SU-DHL-6 (cell line): ENCODE measurements around the gene ABHD5.

Source experiments
- CTCF ChIP-seq: fragments of 200-600 bp; sonication (generic); IDR thresholded peaks from one replicate; pipeline ENCODE4 v1.5.1; 2017; ENCODE audit warnings: antibody characterized with exemption, mild to moderate bottlenecking, low read length, moderate library complexity; ENCODE audit not compliant: insufficient read depth, poor library complexity, severe bottlenecking
- EZH2phosphoT487 ChIP-seq: fragments of 200-600 bp; sonication (generic), shearing (Covaris generic); conservative IDR thresholded peaks from 2 replicates; pipeline ENCODE4 v1.6.1; 2018; ENCODE audit warnings: mild to moderate bottlenecking, antibody characterized with exemption, low read length, moderate library complexity, mixed read lengths

GRCh38 chr3:43758592-43759225, 68.0 kb downstream of the ABHD5 start:
- TF ChIP-seq CTCF (no peak), EZH2phosphoT487 (no peak)
